Uterus (tissue), 4 donors: Measurements from ENCODE around the gene SYNGAP1. TPM values are rescaled to one million over a fixed set of nuclear protein-coding genes. Genes with fewer than 3 reads are reported as not detected.

Source experiments
- DNase-seq, 2 donors: peaks; one replicate each; pipeline ENCODE4 v3.0.0-alpha.2; 2019 to 2020
- H3K27ac ChIP-seq, 2 donors: fragments of 200-600 bp; sonication (generic); 1 replicate in 1 of 2; 2 replicates in 1 of 2; pipeline ENCODE4 v1.5.1; 2016 to 2018
- H3K27me3 ChIP-seq, 2 donors: fragments of 200-600 bp; sonication (generic); one replicate each; pipeline ENCODE4 v1.5.1; 2018 to 2019; ENCODE audit warnings: control low read depth in 1 of 2
- H3K36me3 ChIP-seq, 2 donors: fragments of 200-600 bp; sonication (generic); one replicate each; pipeline ENCODE4 v1.5.1; 2019; ENCODE audit warnings: control low read depth in 1 of 2
- H3K4me1 ChIP-seq, 2 donors: fragments of 200-600 bp; sonication (generic); one replicate each; pipeline ENCODE4 v1.5.1; 2018 to 2019; ENCODE audit warnings: control low read depth in 1 of 2
- H3K4me3 ChIP-seq, 2 donors: fragments of 200-600 bp; sonication (generic); 1 replicate in 1 of 2; 2 replicates in 1 of 2; pipeline ENCODE4 v1.5.1; 2018 to 2019; ENCODE audit warnings: mild to moderate bottlenecking in 1 of 2
- H3K9me3 ChIP-seq, 2 donors: fragments of 200-600 bp; sonication (generic); one replicate each; pipeline ENCODE4 v1.5.1; 2019; ENCODE audit warnings: control low read depth in 1 of 2
- CTCF ChIP-seq, 4 experiments: fragments of 200-600 bp in 2 of 4; fragments of 450-650 bp in 2 of 4; sonication (generic) in 2 of 4; IDR thresholded peaks; one replicate each; pipeline ENCODE4 v1.5.1; 2016 to 2019; ENCODE audit warnings: antibody characterized with exemption in 4 of 4, mild to moderate bottlenecking in 2 of 4, moderate library complexity in 1 of 4
- POLR2A ChIP-seq, 2 donors: fragments of 450-650 bp; IDR thresholded peaks; one replicate each; pipeline ENCODE4 v1.6.1; 2016; ENCODE audit warnings: antibody characterized with exemption in 2 of 2, mild to moderate bottlenecking in 1 of 2, moderate library complexity in 1 of 2
- intact Hi-C: fragments of 100-400 bp; cut with DNase I; formaldehyde crosslinking; loops from one replicate; pipeline ENCODE4 v1.15.1; 2023; ENCODE audit warnings: low total_unique reads
- total RNA-seq, 4 donors: library from RNA; depleted of rRNA in 3 of 4; stranded (reverse); fragments of >200 nt in 3 of 4; gene quantifications; one replicate each; pipeline versions ENCODE4 v1.1.0 to v1.2.4, GENCODE V29; 2014 to 2023
- donor health status: DM: yes; HTN: yes; CAD: no.

Gene SYNGAP1
- total RNA-seq, 4 donors from 2014 or later = 11.5 to 67.6 (median 14.4) TPM

GRCh38 chr6:33439956-33440648, 20.2 kb downstream of the SYNGAP1 start:
- Histone ChIP-seq H3K36me3 (no peaks in the 10 kb centered on the region), H3K9me3 (no peaks in the 10 kb centered on the region), H3K4me3 (no peak overlapping the region), H3K27me3 (no peaks in the 10 kb centered on the region), H3K4me1 (no peaks in the 10 kb centered on the region), H3K27ac (no peak overlapping the region)
- intact Hi-C loops = no loop called here
- no peak for TF ChIP-seq CTCF (IDR thresholded peaks at IDR 0.05)
- no peak for TF ChIP-seq POLR2A (IDR thresholded peaks at IDR 0.05)
- no peak for DNase-seq

DNA sequence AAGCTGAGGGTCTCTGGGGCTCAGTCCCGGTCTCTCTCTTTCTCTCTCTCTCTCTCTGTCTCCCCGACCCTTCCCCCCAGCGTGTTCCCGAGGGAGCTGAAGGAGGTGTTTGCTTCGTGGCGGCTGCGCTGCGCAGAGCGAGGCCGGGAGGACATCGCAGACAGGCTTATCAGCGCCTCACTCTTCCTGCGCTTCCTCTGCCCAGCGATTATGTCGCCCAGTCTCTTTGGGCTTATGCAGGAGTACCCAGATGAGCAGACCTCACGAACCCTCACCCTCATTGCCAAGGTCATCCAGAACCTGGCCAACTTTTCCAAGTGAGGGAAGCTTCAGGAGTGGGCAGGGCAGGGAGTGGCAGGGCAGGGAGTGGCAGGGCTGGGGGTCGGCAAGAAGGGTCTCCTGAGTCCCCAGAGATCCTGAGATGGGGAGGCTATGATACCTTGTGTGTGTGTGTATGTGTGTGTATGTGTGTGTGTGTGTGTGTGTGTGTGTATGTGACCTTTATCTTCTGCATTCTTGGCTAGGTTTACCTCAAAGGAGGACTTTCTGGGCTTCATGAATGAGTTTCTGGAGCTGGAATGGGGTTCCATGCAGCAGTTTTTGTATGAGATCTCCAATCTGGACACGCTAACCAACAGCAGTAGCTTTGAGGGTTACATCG, 20.9 kb downstream of the SYNGAP1 start:
- no peak for DNase-seq
- no peak overlapping the region for H3K4me3 ChIP-seq
- no peaks in the 10 kb centered on the region for H3K4me1 ChIP-seq
- H3K27me3 ChIP-seq = no peaks in the 10 kb centered on the region
- no peak overlapping the region for H3K27ac ChIP-seq
- TF ChIP-seq POLR2A (IDR thresholded peaks at IDR 0.05) = no peak
- TF ChIP-seq CTCF (IDR thresholded peaks at IDR 0.05) = no peak
- H3K9me3 ChIP-seq = no peaks in the 10 kb centered on the region
- no peaks in the 10 kb centered on the region for H3K36me3 ChIP-seq
- intact Hi-C loops = no loop called here

GRCh38 chr6:33441457-33441856, 21.6 kb downstream of the SYNGAP1 start:
- Histone ChIP-seq H3K27me3 (no peaks in the 10 kb centered on the region), H3K9me3 (no peaks in the 10 kb centered on the region), H3K36me3 (no peaks in the 10 kb centered on the region), H3K27ac (no peak overlapping the region), H3K4me1 (no peaks in the 10 kb centered on the region), H3K4me3 (no peak overlapping the region)
- no peak for DNase-seq
- TF ChIP-seq CTCF (IDR thresholded peaks at IDR 0.05) (no peak), POLR2A (IDR thresholded peaks at IDR 0.05) (no peak)
- intact Hi-C loops = no loop called here

DNA sequence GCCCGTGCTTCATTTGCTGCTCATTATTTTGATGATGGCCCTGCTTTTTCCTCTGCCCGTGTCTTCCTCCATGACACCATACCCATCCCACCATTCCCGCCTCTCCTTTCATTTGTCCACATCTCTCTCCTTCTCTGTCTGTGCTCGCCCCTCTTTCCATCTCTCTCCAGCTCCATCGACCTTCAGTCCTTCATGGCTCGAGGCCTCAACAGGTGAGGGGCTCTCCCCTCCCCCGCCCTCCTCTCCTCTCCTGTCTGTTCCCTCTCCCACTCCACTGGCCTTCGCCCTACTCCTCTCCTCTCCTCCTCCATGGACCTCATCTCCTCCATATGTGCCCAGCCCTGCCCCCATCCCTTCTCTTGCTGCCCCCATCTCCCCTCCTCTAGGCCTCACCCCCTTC, 22.4 kb downstream of the SYNGAP1 start:
- no peak for DNase-seq
- Histone ChIP-seq H3K36me3 (no peaks in the 10 kb centered on the region), H3K4me1 (no peaks in the 10 kb centered on the region), H3K27ac (no peak overlapping the region), H3K9me3 (no peaks in the 10 kb centered on the region), H3K4me3 (no peak overlapping the region), H3K27me3 (no peaks in the 10 kb centered on the region)
- intact Hi-C loops = no loop called here
- no peak for TF ChIP-seq POLR2A (IDR thresholded peaks at IDR 0.05)
- TF ChIP-seq CTCF (IDR thresholded peaks at IDR 0.05) = no peak

- Histone ChIP-seq H3K36me3 (no peaks in the 10 kb centered on the region), H3K4me1 (no peaks in the 10 kb centered on the region), H3K9me3 (no peaks in the 10 kb centered on the region), H3K27ac (no peak overlapping the region), H3K4me3 (no peak overlapping the region), H3K27me3 (no peaks in the 10 kb centered on the region)
- intact Hi-C loops = no loop called here
- DNase-seq = no peak
- TF ChIP-seq CTCF (IDR thresholded peaks at IDR 0.05) (no peak), POLR2A (IDR thresholded peaks at IDR 0.05) (no peak)
Measured at GRCh38 chr6:33443025-33443424, 23.2 kb downstream of the SYNGAP1 start.
